Spinal cord (tissue), 10 donors: Measurements from ENCODE around the gene SNED1. TPM values are rescaled to one million over a fixed set of nuclear protein-coding genes. Genes with fewer than 3 reads are reported as not detected.

ENCODE experiments used
- DNase-seq, 6 donors: peaks; one replicate each; pipeline versions ENCODE4 v3.0.0 to v3.0.0-alpha.2; 2013 to 2015; ENCODE audit warnings: low spot score in 6 of 6, low read depth in 4 of 6
- H3K27ac ChIP-seq: one replicate; pipeline ENCODE4 v1.5.1; 2013; ENCODE audit warnings: low read depth, low read length, control low read depth
- H3K27me3 ChIP-seq: one replicate; pipeline ENCODE4 v1.6.1; 2013; ENCODE audit warnings: low read length; ENCODE audit not compliant: control insufficient read depth, insufficient read depth
- H3K36me3 ChIP-seq: one replicate; pipeline ENCODE4 v1.6.1; 2013; ENCODE audit warnings: low read length; ENCODE audit not compliant: control insufficient read depth, insufficient read depth
- H3K4me1 ChIP-seq: one replicate; pipeline ENCODE4 v1.6.1; 2013; ENCODE audit warnings: low read length; ENCODE audit not compliant: control insufficient read depth, insufficient read depth
- H3K4me3 ChIP-seq: one replicate; pipeline ENCODE4 v1.5.1; 2013; ENCODE audit warnings: low read depth, low read length, control low read depth
- H3K9me3 ChIP-seq: one replicate; pipeline ENCODE4 v1.6.1; 2013; ENCODE audit warnings: low read length; ENCODE audit not compliant: control insufficient read depth, insufficient read depth
- WGBS: methylation state at CpG from one replicate; pipeline ENCODE4 v1.1.5; 2013; ENCODE audit warnings: missing lambda C conversion rate; ENCODE audit not compliant: insufficient coverage; 5-methylcytosine and 5-hydroxymethylcytosine counted together
- polyA plus RNA-seq, 2 donors: library from polyadenylated mRNA; unstranded; fragments of 120-200 nt; gene quantifications; one replicate each; pipeline ENCODE4 v1.2.1, GENCODE V29; 2013; ENCODE audit not compliant: insufficient read length in 2 of 2
- total RNA-seq, 2 donors: library from RNA; depleted of rRNA in 1 of 2; stranded (reverse); fragments of 120-200 nt in 1 of 2; fragments of >200 nt in 1 of 2; gene quantifications; one replicate each; pipeline versions ENCODE4 v1.2.3 to v1.2.4, GENCODE V29; 2013 to 2014
- donor health status: healthy.

The SNED1 gene
- total and polyA plus RNA-seq, 4 donors, result 6.0 to 93.7 (median 26.7) TPM

- Histone ChIP-seq H3K4me1 (no peaks in the 10 kb centered on the region), H3K27me3 (no peaks in the 10 kb centered on the region), H3K4me3 (no peak overlapping the region), H3K9me3 (no peaks in the 10 kb centered on the region), H3K36me3 (peaks cover 70% of the 10 kb centered on the region), H3K27ac (no peak overlapping the region)
- WGBS, result 89% methylated on average over 8 of the region's 9 CpGs
- DNase-seq, result no peak
Observed at GRCh38 chr2:241135737-241136136, 137.3 kb downstream of the SNED1 start.

DNA sequence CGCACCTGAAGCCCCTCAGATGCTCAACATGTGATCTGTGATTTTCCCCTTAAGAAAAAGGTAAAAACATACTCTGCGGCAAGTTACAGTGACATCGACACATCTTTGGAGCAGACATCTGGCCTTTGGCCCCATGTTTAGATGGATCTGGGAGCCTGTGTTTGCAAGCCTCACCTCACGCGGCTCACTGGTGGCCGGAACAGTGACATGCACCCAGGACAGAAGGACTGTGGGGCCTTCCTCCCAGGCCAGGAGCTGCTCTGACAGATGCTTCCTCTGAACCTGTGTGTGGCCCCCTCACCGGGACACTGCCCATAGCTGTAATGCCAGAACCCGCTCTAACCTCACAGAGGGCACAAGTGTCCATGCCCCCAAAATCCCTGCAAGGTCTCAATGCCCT, 137.8 kb downstream of the SNED1 start:
- H3K9me3 ChIP-seq, result no peaks in the 10 kb centered on the region
- DNase-seq, result no peak
- H3K27me3 ChIP-seq, result no peaks in the 10 kb centered on the region
- 88% methylated on average over 8 of the region's 8 CpGs for WGBS
- peaks cover 73% of the 10 kb centered on the region for H3K36me3 ChIP-seq
- no peak overlapping the region for H3K27ac ChIP-seq
- H3K4me3 ChIP-seq, result no peak overlapping the region
- H3K4me1 ChIP-seq, result no peaks in the 10 kb centered on the region

DNA sequence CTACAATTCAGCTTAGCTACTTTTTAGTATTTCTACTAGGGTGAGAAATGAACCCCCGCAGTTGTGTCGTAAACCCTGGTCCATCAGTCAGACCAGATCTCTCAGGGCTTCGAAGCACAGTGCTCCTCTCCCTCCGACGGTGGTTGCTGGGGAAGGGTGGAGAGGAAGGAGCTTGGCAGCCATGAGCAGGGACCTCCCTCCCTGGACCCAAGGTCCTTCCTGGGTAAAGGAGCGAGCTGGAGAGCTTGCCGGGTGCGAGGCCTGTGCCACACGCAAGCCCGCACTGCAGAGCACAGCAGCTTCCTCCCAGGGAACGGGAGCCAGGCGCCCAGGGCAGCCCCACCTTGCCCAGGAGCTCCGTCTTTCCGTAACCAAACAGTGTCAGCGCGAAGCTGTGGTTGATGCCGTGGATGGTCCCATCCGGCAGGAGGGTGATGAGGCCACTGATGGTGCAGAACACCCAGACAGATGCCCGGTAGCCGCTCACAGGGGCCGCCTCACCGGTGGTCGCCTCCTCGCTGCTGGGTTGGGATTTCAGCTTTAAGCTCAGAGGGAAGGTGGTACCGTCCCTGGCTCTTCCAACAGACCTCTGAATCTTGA, 138.3 kb downstream of the SNED1 start:
- H3K36me3 ChIP-seq, result peaks cover 75% of the 10 kb centered on the region
- 95% methylated on average over 25 of the region's 25 CpGs for WGBS
- H3K9me3 ChIP-seq, result no peaks in the 10 kb centered on the region
- H3K4me1 ChIP-seq, result no peaks in the 10 kb centered on the region
- no peak overlapping the region for H3K27ac ChIP-seq
- no peak for DNase-seq
- no peaks in the 10 kb centered on the region for H3K27me3 ChIP-seq
- H3K4me3 ChIP-seq, result no peak overlapping the region

DNA sequence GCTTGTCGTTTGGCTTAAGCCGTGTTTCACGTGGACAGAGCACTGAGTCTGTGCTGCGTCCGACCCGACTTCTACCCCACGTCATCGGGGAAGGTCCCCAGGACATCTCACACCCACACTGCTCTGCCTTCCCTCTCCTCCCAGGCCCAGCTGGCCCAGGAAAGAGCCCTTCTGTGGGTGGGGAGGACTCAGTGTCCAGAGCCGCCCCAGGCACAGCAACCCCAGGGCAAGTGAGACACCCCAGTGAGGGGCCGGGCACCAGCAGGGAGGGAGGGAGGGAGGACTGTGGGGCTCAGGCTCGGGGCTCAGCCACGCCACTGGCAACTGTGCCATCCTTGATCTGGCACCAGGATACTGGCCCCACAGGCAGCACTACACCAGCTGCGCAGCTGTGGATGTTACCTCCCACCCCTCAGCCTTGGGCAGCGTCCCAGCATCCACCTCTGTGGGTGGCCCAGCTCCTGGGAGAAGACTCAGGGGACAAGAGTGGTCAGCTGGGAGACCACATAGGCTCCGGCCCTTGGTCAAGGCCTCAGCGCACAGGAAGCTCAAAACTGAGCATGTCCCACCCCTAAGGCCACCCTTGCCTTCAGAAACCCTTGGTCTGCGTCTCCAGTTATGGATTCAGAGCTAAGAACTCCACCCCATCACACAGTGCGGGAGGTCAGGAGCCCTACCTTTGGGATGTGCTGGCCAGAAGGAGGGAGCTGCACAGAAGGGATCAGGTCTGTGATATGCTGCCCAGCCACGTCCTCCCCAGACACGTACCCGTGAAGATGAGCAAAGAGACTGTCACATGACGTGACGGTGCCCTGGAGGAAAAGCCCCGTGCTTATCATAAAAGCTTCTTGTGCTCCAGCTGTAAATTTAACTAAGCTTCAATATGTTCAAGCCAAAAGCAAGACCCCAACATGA, 139.1 kb downstream of the SNED1 start:
- no peak for DNase-seq
- Histone ChIP-seq H3K9me3 (no peaks in the 10 kb centered on the region), H3K36me3 (peaks cover 77% of the 10 kb centered on the region), H3K27me3 (no peaks in the 10 kb centered on the region), H3K27ac (no peak overlapping the region), H3K4me3 (no peak overlapping the region), H3K4me1 (no peaks in the 10 kb centered on the region)
- 89% methylated on average over 17 of the region's 24 CpGs for WGBS

GRCh38 chr2:241138471-241138870, 140.1 kb downstream of the SNED1 start:
- Histone ChIP-seq H3K9me3 (no peaks in the 10 kb centered on the region), H3K36me3 (peaks cover 73% of the 10 kb centered on the region), H3K4me3 (no peak overlapping the region), H3K4me1 (no peaks in the 10 kb centered on the region), H3K27ac (no peak overlapping the region), H3K27me3 (no peaks in the 10 kb centered on the region)
- no peak for DNase-seq
- WGBS, result 98% methylated on average over 13 of the region's 16 CpGs

GRCh38 chr2:241139531-241140444, 141.4 kb downstream of the SNED1 start:
- no peaks in the 10 kb centered on the region for H3K4me1 ChIP-seq
- no peak overlapping the region for H3K4me3 ChIP-seq
- 89% methylated on average over 21 of the region's 24 CpGs for WGBS
- no peaks in the 10 kb centered on the region for H3K9me3 ChIP-seq
- no peak for DNase-seq
- no peaks in the 10 kb centered on the region for H3K27me3 ChIP-seq
- H3K27ac ChIP-seq, result no peak overlapping the region
- peaks cover 71% of the 10 kb centered on the region for H3K36me3 ChIP-seq

DNA sequence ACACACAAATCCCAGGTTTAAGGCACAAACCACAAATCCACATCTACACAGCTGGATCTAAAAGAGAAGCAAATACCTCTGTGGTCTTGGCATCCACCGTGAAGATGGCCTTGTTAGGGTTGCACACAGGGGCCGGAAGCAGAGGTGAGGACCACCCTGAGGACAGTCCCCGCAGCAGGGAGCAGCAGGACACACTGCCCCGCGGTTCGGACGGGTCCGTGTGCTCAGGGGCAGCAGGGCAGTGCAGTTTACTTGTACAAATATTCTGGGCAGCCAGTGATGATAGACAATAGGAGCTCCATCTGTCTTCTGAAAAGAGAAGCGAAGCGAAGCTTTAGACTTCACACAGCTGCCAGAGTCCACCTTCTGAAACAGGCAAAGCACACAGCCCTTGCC, 142.0 kb downstream of the SNED1 start:
- no peak overlapping the region for H3K4me3 ChIP-seq
- 88% methylated on average over 8 of the region's 10 CpGs for WGBS
- no peak overlapping the region for H3K27ac ChIP-seq
- H3K4me1 ChIP-seq, result no peaks in the 10 kb centered on the region
- no peak for DNase-seq
- H3K36me3 ChIP-seq, result peaks cover 70% of the 10 kb centered on the region
- H3K9me3 ChIP-seq, result no peaks in the 10 kb centered on the region
- H3K27me3 ChIP-seq, result no peaks in the 10 kb centered on the region

DNA sequence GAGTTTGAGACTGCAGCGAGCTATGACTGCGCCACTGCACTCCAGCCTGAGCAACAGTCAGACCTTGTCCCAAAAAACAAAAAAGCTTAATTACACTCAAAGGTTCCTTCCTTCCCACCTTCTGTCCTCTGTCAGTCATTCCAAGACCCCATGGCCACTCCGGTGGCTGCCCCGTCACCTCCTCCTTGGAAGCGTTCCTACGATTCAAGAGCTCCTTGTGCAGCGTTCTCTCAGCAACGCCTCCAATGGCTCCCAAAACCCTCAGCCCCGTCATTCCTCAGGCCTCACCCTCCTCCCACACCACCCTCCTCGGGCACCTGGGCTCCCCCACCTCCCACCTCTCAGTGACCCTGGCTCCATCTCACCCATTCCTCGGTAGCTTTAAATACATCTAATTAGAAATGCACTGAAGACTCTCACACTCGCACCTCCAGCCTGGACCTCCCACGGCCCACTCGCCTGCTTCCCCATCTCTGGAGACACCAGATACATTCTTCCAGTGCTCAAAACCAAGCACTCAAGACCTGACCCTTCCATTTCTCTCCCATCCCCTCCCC, 142.9 kb downstream of the SNED1 start:
- H3K4me3 ChIP-seq, result no peak overlapping the region

GRCh38 chr2:241142063-241142462, 143.6 kb downstream of the SNED1 start:
- no peak for DNase-seq
- H3K4me3 ChIP-seq, result no peak overlapping the region
- no peaks in the 10 kb centered on the region for H3K9me3 ChIP-seq
- 91% methylated on average over 6 of the region's 6 CpGs for WGBS
- H3K36me3 ChIP-seq, result peaks cover 54% of the 10 kb centered on the region
- H3K4me1 ChIP-seq, result no peaks in the 10 kb centered on the region
- no peaks in the 10 kb centered on the region for H3K27me3 ChIP-seq
- no peak overlapping the region for H3K27ac ChIP-seq

More for the DNA sequence above, 142.9 kb downstream of the SNED1 start:
- WGBS, result 93% methylated on average over 14 of the region's 14 CpGs
- DNase-seq, result no peak
- Histone ChIP-seq H3K9me3 (no peaks in the 10 kb centered on the region), H3K4me1 (no peaks in the 10 kb centered on the region), H3K36me3 (peaks cover 62% of the 10 kb centered on the region), H3K27me3 (no peaks in the 10 kb centered on the region), H3K27ac (no peak overlapping the region)
